Endothelial cell of umbilical vein (primary cell): ENCODE results near the gene STK10. TPM values are rescaled to one million over a fixed set of nuclear protein-coding genes. Genes with fewer than 3 reads are reported as not detected.

Experiments used
- BruUV-seq: library from RNA; stranded (reverse); fragments of 400-500 nt; replicated peaks from 2 replicates; lab custom pipeline; 2021; lab: Mats Ljungman, UMichigan
- CTCF ChIA-PET: fragments of 300-600, 350-600 bp; sonication (Branson Sonifier 250); formaldehyde crosslinking; loops from one replicate; lab custom pipeline; 2021; ENCODE audit warnings: antibody characterized with exemption, inconsistent platforms; lab: Charles Lee
- POLR2A ChIA-PET: fragments of 300-600, 350-600 bp; sonication (Branson Sonifier 250); formaldehyde crosslinking; loops from one replicate; lab custom pipeline; 2021; ENCODE audit warnings: antibody characterized with exemption, inconsistent platforms; lab: Charles Lee
- DNase-seq: peaks from one replicate; pipeline ENCODE4 v3.0.0-alpha.2; 2011; ENCODE audit warnings: low read depth, low spot score
- FAIRE-seq: peaks from 2 replicates; lab custom pipeline; 2011; peaks lifted over from hg19 to GRCh38; lab: Jason Lieb, UNC
- H2AFZ ChIP-seq: 2 replicates; pipeline ENCODE4 v1.6.0; 2012; ENCODE audit warnings: low read depth, low read length, control low read depth, inconsistent platforms
- H3K27ac ChIP-seq: 2 replicates; pipeline ENCODE4 v1.5.1; 2011; ENCODE audit warnings: low read depth, mild to moderate bottlenecking, control low read depth, low read length, moderate library complexity; ENCODE audit not compliant: insufficient read depth
- H3K27me3 ChIP-seq, 2 experiments: 2 replicates each; pipeline versions ENCODE4 v1.6.0 to v1.6.1; 2011; ENCODE audit warnings: low read length in 2 of 2, mixed read lengths in 1 of 2; ENCODE audit not compliant: control insufficient read depth in 2 of 2, insufficient read depth in 2 of 2
- H3K36me3 ChIP-seq, 2 experiments: 2 replicates in 1 of 2; 3 replicates in 1 of 2; pipeline ENCODE4 v1.5.1; 2011; ENCODE audit warnings: low read length in 2 of 2, mild to moderate bottlenecking in 1 of 2, moderate library complexity in 1 of 2; ENCODE audit not compliant: control insufficient read depth in 2 of 2, insufficient read depth in 2 of 2; ENCODE audit errors: extremely low read depth in 1 of 2
- H3K4me1 ChIP-seq: 3 replicates; pipeline ENCODE4 v1.5.1; 2011; ENCODE audit warnings: mild to moderate bottlenecking, low read length; ENCODE audit not compliant: control insufficient read depth, insufficient read depth; ENCODE audit errors: extremely low read depth
- H3K4me2 ChIP-seq: 2 replicates; pipeline ENCODE4 v1.6.1; 2011; ENCODE audit warnings: low read length, control low read depth, mixed read lengths; ENCODE audit not compliant: insufficient read depth
- H3K4me3 ChIP-seq, 3 experiments: fragments of 200-600 bp in 1 of 3; sonication (generic), shearing (Covaris generic) in 1 of 3; replicated peaks in 1 of 3; 2 replicates each; pipeline ENCODE4 v1.5.1; 2011 to 2016; ENCODE audit warnings: control low read depth in 3 of 3, low read length in 3 of 3, mild to moderate bottlenecking in 2 of 3, inconsistent platforms in 1 of 3, low read depth in 1 of 3, moderate library complexity in 1 of 3; ENCODE audit not compliant: insufficient read depth in 1 of 3
- H3K79me2 ChIP-seq: 2 replicates; pipeline ENCODE4 v1.6.0; 2012; ENCODE audit warnings: low read length, inconsistent platforms; ENCODE audit not compliant: control insufficient read depth, insufficient read depth
- H3K9ac ChIP-seq: replicated peaks from 2 replicates; pipeline ENCODE3; 2011; ENCODE audit warnings: low read length, control low read depth; ENCODE audit not compliant: insufficient read depth; ENCODE audit errors: extremely low read depth
- H3K9me1 ChIP-seq: replicated peaks from 3 replicates; pipeline ENCODE4 v1.6.0; 2011; ENCODE audit warnings: mild to moderate bottlenecking, low read length; ENCODE audit not compliant: control insufficient read depth, insufficient read depth; ENCODE audit errors: extremely low read depth
- H3K9me3 ChIP-seq: replicated peaks from 2 replicates; pipeline ENCODE4 v1.5.1; 2012; ENCODE audit warnings: low read length, inconsistent platforms; ENCODE audit not compliant: control insufficient read depth, insufficient read depth
- H4K20me1 ChIP-seq: replicated peaks from 2 replicates; pipeline ENCODE3; 2011; ENCODE audit warnings: mild to moderate bottlenecking, low read length; ENCODE audit not compliant: control insufficient read depth, insufficient read depth; ENCODE audit errors: extremely low read depth
- EZH2 ChIP-seq: IDR thresholded peaks from 2 replicates; pipeline ENCODE4 v1.6.1; 2012; ENCODE audit warnings: borderline replicate concordance, low read depth, mild to moderate bottlenecking, moderate library complexity, low read length, inconsistent platforms; ENCODE audit not compliant: severe bottlenecking
- FOS ChIP-seq: IDR thresholded peaks from 2 replicates; pipeline ENCODE4 v1.6.1; 2011; ENCODE audit warnings: mild to moderate bottlenecking, low read length, moderate library complexity, borderline replicate concordance; ENCODE audit not compliant: insufficient read depth
- GATA2 ChIP-seq: IDR thresholded peaks from 2 replicates; pipeline ENCODE4 v1.7.0; 2011; ENCODE audit warnings: low read depth, mild to moderate bottlenecking, moderate library complexity, mixed read lengths, low read length; ENCODE audit not compliant: insufficient read length, insufficient read depth
- JUN ChIP-seq: IDR thresholded peaks from 2 replicates; pipeline ENCODE4 v1.6.1; 2011; ENCODE audit warnings: borderline replicate concordance, low read depth; ENCODE audit not compliant: insufficient read length, insufficient read depth
- MAX ChIP-seq: IDR thresholded peaks from 2 replicates; pipeline ENCODE4 v1.6.1; 2011; ENCODE audit not compliant: insufficient read depth, insufficient read length
- MYC ChIP-seq: IDR thresholded peaks from one replicate; pipeline ENCODE4 v1.6.1; 2011; ENCODE audit warnings: mild to moderate bottlenecking, low read depth, low read length
- POLR2A ChIP-seq: IDR thresholded peaks from 2 replicates; pipeline ENCODE4 v1.6.1; 2012; ENCODE audit warnings: low read depth, mild to moderate bottlenecking, control low read depth, low read length
- POLR2AphosphoS5 ChIP-seq: IDR thresholded peaks from 2 replicates; pipeline ENCODE4 v1.6.1; 2012; ENCODE audit warnings: low read depth, mild to moderate bottlenecking, control low read depth, low read length, moderate library complexity; ENCODE audit not compliant: insufficient read depth
- dilution Hi-C: fragments of 300-500 bp; cut with MboI; formaldehyde crosslinking; loops from one replicate; pipeline ENCODE4 v1.15.0; 2019; ENCODE audit warnings: low sequenced_read_pairs; ENCODE audit not compliant: extremely low pct_ligation_motif_present
- intact Hi-C: fragments of 100-400 bp; cut with micrococcal nuclease; formaldehyde crosslinking; loops from one replicate; pipeline ENCODE4 v1.10.0; 2022
- polyA plus RNA-seq, 4 experiments: library from polyadenylated mRNA; depleted of rRNA in 3 of 4; stranded (reverse) in 3 of 4; unstranded in 1 of 4; fragments of >200 nt; gene quantifications; 2 replicates each; pipeline versions ENCODE4 v1.2.1 to v1.2.3, GENCODE V29; 2011 to 2012; ENCODE audit warnings: missing spikeins in 1 of 4
- total RNA-seq: library from RNA; stranded (reverse); gene quantifications from 2 replicates; pipeline ENCODE4 v1.2.3, GENCODE V29; 2021
- TF ChIP-seq, protein P1 (sequence below), 2 donors: IDR thresholded peaks; 1 replicate in 1 of 2; 2 replicates in 1 of 2; pipeline ENCODE4 v1.5.1; 2011; ENCODE audit warnings: low read length in 2 of 2, mild to moderate bottlenecking in 2 of 2, moderate library complexity in 2 of 2, control low read depth in 1 of 2, inconsistent platforms in 1 of 2, low read depth in 1 of 2; ENCODE audit not compliant: insufficient read depth in 1 of 2; ENCODE audit errors: extremely low read depth in 1 of 2

Gene STK10
- total and polyA plus RNA-seq, 2 donors (not counting 3 experiments of a cell fraction or from before 2014, with no cell fraction given), result 16.9 to 47.2 TPM

DNA sequence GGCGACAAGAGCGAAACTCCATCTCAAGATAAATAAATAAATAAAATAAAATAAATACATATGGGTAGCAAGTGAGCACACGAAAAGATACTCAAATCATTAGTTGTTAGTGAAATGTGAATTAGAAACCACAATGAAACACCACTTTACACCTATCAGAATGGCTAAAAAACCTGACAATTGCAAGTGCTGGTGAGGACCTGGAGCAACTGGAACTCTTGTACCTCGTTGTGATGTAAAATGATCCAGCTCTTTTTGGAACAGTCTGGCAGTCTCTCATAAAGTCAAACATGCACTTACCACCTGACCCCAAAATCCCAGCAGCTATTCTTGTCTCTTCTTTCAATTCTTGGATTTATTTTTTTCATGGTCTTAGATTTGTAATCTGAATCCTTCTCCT lies 112.4 kb downstream of the STK10 start:
- no peak overlapping the region for H3K27ac ChIP-seq
- ChIA-PET POLR2A (no interaction called here), CTCF (interaction anchor here (1.0 to 2.5 kb wide), 2 partner anchors 10 to 16 kb away, joined by 3 to 10 read pairs; no protein-coding TSS in a partner anchor)
- FAIRE-seq, result no peak
- no peaks in the 10 kb centered on the region for H3K4me1 ChIP-seq
- dilution Hi-C loops, result no loop called here
- no peak overlapping the region for H3K4me3 ChIP-seq
- no peaks in the 10 kb centered on the region for H3K79me2 ChIP-seq
- H3K9ac ChIP-seq, result no peak overlapping the region
- no peaks in the 10 kb centered on the region for H3K9me1 ChIP-seq
- DNase-seq, result no peak
- BruUV-seq, result no TSS peak
- H3K4me2 ChIP-seq, result no peak overlapping the region
- intact Hi-C loops, result no loop called here
- H3K27me3 ChIP-seq, result no peaks in the 10 kb centered on the region
- no peak overlapping the region for H2AFZ ChIP-seq
- H3K9me3 ChIP-seq, result no peaks in the 10 kb centered on the region
- TF ChIP-seq POLR2AphosphoS5 (no peak), MYC (no peak), JUN (no peak), POLR2A (no peak), MAX (no peak), FOS (no peak), GATA2 (no peak), EZH2 (no peak)
- TF ChIP-seq, protein P1, sequence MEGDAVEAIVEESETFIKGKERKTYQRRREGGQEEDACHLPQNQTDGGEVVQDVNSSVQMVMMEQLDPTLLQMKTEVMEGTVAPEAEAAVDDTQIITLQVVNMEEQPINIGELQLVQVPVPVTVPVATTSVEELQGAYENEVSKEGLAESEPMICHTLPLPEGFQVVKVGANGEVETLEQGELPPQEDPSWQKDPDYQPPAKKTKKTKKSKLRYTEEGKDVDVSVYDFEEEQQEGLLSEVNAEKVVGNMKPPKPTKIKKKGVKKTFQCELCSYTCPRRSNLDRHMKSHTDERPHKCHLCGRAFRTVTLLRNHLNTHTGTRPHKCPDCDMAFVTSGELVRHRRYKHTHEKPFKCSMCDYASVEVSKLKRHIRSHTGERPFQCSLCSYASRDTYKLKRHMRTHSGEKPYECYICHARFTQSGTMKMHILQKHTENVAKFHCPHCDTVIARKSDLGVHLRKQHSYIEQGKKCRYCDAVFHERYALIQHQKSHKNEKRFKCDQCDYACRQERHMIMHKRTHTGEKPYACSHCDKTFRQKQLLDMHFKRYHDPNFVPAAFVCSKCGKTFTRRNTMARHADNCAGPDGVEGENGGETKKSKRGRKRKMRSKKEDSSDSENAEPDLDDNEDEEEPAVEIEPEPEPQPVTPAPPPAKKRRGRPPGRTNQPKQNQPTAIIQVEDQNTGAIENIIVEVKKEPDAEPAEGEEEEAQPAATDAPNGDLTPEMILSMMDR (IDR thresholded peaks at IDR 0.05; ENCODE audit: extremely low read depth in 1 of 2, insufficient read depth in 1 of 2, low read depth in 1 of 2, low read length in 2 of 2), result no peak
- H3K36me3 ChIP-seq, result peaks cover 0 to 3% of the 10 kb centered on the region in 2 experiments
- H4K20me1 ChIP-seq, result no peaks in the 10 kb centered on the region
